NCI-H2081 treated with DMSO at 0.1 percent for 48 hours (cell line): ENCODE results near the gene BYSL.

ENCODE experiments used
- DNase-seq: peaks from one replicate; lab custom pipeline; 2025; lab: John Stamatoyannopoulos, UW

BYSL gene

DNA sequence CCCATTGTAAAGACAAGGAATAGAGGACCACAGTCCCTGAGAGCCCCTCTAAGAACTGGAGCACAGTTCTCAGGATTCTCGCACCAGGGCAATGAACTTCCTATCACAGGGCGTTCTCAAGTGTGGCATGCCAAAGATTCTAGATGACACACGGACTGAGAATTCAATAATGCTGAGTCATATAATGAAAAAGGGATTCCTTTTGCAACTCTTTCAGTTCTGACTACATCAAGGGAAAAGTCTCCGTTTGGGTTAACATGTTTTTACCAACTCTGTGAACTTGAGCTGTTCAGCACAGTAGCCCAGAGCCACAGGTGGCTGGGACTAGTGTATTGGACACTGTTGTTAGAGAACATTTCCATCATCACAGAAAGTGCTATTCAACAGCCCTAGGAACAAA, 3.8 kb upstream of the BYSL start:
- no peak for DNase-seq

DNA sequence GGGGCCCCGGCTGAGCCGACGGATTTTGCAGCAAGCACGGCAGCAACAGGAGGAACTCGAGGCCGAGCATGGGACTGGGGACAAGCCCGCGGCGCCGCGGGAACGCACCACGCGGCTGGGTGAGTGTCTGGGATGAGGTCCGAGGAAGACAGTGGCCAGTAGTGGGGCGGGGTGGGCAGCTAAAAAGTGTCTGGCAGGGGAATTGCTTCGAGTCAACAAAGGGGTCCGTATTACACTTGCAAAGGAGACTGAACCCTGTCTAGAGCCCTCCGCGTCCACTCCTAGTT, 356 bp downstream of the BYSL start:
- no peak for DNase-seq

DNA sequence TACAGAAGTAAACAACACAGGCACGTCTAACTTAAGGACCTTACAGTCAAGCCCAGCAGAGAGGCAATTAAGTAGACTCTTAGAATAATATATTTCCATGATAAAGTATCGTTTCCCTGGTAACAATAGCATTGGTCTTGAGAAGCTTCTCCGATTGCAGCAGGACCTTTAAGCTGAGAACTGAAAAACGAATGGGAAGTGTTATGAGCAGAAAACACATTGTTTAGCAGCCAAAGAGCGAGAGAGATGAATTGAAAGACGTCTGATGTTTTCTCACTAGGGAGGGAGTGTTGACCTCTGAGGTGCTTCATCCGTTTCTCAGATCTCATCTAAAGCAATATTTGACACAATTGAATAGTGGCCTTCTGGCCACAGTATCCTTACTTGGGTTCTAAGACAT, 855 bp downstream of the BYSL start:
- DNase-seq: no peak

DNA sequence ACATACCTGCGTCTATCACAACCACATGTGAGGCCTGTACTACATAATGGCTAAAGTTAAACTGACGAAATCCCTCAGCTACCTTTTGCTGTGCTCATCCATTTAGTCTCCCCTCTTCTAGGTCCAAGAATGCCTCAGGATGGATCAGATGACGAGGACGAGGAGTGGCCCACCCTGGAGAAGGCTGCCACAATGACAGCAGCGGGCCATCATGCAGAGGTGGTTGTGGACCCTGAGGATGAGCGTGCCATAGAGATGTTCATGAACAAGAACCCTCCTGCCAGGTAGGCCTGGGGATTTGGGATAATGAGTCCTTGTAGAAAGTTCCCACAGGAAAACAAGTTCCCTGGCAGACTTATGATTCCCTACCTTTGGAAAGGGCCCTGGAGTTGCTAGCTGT, 6.0 kb downstream of the BYSL start:
- no peak for DNase-seq

DNA sequence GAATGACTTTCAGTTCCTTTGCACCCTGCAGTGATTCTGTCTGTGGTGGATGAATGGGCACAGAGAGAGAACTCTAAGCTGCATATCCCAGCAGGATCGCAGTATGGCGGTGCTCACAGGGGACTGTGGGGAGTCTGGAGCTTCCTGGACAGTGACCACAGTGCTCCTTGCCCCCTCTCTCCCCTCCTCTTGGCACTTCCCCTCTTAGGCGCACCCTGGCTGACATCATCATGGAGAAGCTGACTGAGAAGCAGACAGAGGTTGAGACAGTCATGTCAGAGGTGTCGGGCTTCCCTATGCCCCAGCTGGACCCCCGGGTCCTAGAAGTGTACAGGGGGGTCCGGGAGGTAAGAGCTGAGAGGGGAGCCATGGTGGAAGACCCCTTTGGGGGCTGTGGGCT, 8.6 kb downstream of the BYSL start:
- no peak for DNase-seq

DNA sequence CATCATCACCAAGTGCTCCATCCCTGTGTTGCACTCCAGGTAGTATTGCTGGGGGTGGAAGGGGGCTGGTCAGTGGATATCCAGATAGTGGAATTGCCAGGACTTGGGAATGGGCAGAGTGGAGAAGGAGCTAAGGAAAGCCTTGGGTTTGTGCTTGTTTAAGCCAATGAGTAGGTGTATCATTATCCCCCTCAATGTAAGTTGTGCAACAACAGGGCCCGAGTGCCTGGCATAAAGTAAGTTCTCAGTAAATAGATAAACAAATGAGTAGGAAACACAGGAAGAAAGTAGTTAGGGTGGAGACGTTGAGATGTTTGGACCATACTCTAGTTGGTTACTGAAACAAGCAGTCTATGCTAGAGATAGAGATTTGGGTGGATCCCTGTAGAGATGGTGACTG, 10.5 kb downstream of the BYSL start:
- DNase-seq: no peak

DNA sequence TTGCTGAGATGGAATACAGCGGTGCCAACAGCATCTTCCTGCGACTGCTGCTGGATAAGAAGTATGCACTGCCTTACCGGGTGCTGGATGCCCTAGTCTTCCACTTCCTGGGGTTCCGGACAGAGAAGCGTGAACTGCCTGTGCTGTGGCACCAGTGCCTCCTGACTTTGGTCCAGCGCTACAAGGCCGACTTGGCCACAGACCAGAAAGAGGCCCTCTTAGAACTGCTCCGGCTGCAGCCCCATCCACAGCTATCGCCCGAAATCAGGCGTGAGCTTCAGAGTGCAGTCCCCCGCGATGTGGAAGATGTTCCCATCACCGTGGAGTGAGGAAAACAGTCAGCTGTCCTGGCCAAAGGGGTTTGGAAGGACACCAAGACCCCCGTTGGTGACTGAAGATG, 11.1 kb downstream of the BYSL start:
- DNase-seq: no peak

DNA sequence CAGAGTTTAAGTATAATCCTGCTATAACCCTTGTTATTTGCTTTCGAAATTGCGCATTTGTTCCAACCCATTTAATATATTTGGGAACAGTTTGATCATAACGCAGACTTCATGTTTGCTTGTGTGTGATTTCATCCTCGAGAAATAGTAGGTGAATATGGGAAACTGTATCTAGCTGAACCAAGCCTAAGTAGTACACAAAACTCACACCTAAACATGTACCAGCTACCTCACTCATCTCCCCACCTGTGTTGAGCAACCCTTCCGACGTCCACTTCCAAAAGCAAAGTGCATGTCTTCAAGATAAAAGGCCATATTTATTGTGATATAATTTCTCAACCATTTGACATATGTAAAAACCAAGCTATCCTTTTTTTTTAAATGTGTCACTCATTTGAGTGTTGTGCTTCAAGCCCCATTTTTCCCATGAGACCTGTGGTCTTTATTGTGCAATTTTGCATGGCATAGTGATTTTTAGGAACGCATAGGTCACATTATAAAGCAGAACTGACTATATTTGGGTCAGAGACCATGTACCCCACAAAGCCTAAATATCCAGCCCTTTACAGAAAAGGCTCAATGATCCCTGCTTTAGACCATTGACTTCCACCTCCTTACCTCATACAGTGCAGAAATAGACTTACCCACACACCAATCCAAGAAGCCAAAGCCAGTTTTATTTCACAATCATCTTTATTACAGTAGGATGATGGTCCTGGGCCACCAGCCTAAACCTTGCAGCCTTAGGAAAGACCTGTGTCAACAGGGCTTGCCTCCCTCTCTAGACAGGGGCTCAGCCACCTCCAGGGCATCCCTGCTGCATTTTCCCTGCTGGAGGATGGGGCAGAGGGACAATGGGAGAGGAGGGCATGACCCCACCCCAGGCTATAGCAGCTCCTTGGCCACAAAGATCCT, 13.2 kb downstream of the BYSL start:
- DNase-seq: no peak

DNA sequence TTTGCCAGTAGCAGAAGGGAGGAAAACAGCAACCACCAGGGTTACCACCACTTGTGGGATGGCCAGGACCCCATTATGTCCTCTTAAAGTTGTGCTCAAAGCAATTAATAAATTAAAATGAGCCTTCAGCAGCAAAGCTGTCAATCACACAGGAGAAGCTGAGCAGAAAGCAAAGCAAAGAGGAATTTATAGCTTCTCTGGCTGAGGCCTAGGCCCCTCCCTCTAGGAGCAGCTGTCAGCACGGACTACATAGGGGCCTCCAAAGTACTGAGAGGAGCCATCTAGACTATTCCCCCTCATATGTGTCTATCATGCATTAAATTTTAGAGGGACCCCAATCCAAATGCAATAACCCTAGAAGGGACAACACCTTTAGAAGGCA, 13.9 kb downstream of the BYSL start:
- no peak for DNase-seq

DNA sequence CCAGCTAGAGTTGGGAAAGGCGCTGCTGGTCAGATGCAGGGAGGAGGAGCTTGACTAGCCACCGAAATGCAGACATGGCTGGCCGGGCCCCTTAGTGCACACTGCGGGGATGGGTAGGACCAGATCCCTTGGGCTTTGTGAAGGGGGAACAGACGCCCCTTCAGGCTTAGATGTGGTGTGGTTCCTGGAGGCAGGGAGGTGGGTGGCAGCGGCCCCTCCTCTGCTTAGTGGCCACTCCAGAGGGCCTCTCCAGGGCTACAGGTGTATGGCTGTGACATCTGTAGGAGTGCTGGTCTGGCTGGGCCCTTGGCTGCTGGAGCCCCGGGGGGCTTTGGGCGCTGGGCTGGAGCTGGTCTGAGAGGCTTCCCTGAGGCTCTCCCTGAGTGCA, 14.4 kb downstream of the BYSL start:
- DNase-seq: no peak

DNA sequence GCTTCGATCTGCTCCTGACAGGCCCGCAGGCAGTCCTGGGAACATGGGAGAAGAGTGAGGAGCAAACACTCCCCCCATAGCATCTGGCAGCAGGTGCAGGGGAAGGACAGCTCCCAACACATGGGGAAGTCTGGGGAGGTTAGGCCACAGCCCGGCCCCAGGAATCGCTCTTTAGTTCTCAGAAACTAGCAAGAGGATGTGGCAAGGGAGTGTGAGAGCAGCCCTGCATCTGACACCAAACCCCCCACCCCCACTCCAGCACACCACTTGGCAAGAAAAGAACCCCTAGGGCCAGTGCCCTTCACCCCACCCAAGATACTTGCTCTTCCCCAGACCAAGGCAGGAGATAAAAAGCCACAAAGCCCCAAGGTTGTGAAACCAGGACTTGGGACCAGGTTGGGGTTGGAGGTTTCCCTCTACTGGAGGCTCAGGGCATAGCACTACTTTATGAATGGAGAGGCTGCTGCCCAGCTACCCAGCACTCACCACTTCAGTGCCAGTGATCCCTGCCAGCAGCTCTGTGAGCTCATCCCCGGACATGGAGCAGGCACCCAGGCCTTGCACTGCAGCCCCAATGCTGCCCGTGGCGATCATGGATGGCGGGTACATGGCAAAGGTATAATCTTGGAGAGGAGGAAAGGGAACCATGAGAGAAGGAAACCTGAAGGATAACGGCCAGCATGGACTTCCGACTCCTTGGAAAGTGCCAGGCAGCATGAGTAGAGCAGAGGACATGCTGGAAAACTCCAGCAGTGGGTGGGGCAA, 15.0 kb downstream of the BYSL start:
- DNase-seq: no peak

DNA sequence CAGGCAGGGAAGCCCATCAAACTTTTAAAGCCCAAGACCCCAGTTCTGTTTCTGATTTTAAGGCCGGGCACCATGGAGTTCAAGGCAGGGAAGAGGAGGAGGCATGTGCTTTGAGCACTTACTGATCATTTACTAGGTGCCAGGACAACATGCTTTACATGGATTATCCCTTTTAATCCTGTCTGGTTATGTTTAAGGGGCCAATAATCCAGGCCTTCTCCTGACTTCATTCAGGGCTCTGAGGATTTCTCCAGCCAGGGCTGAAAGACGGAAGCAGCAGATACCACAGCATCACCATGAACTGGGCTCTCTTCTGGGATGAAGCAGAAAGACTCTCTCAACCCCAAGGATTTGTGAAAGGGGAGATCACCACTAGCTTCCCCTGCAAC, 16.2 kb downstream of the BYSL start:
- DNase-seq: no peak

DNA sequence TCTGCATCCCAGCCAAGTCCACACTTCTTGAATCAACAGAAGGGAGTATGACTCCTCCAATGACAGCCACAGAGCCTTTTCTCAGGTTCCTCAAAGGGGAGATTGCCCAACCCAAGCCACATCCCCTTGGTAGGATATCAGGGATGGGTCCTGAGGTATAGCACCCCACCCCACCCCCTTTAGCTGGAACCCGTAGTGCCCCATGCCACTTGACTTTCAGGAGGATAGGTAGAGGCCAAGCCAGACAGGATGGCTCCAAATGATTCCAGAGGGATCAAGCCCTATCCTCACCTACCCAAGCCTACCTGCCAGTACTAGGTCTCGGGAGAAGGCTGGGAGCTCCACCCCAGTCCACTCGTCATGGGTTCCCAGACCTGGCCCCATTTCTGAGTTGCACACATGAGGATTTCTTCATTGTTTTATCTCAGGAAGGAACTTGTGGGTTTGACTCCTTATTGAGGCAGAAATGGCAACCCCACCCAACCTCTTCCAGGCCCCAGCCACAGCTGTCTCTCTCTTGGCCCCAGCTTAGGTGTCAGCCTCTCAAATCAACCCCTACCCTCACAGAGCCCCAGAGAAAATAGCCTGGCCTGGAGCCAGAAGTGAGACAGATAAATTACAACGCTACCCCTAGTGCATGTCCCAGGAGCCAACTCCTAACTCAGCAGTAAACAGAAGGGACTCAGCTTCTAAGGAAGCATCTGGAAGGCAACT, 16.7 kb downstream of the BYSL start:
- DNase-seq: no peak

DNA sequence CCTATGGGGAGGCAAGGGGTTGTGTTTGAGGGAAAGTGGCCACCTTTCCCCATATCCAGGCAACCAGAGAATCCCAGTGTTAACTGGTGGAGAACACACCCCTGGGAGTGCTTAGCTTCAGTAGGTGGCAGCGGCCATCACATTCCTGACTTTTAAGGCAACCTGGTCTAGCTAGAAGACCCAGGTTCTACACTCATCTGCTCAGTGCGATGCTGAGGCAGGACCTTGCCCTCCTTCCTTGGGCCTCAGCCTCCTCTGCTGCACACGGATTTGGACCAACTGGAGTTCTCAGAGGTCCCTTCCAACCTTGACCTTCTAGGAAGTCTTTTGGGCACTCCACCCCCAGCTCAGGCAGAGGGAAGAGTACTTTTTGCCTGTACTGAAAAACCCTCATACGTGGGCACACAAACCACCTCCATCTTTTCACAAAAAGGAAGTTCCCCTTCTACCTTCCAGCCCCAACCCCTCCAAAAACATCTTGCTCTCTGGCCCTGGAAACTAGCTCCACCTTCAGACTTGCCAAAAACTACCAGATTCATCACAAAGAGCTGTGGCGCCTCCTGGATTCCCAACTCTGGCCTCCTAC, 17.4 kb downstream of the BYSL start:
- no peak for DNase-seq

DNA sequence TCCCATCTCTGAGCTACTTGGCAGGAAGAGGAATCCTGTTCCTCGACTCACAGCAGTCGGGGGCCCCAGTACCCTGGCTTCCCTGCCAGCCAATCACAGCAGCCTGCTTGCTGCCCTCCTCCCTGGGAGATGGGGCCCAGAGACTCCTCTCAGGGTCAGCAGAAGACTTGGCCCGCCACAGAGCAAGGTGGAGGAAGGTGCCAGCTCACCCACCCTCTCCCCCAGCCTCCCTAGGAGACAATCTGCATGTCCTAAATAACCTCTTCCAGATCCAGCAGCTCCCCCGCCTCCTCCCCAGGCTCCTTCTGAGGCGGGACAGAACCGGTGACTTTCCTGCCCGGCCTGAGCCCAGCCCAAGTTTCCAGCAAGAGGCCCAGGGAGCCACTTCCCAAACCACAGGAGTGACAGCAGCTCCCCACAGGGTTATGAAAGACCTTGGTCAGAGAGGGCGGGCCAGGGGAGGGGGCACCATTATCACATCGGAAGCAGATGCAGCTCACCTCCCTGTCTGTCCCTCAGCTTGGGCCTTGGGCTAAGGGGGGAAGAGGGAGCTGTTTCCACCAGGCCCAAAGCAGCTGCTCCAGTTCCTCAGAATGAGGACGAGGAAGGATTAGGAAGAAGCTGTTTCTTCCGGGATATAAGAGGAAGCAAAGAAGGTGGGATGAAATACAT, 18.0 kb downstream of the BYSL start:
- no peak for DNase-seq

DNA sequence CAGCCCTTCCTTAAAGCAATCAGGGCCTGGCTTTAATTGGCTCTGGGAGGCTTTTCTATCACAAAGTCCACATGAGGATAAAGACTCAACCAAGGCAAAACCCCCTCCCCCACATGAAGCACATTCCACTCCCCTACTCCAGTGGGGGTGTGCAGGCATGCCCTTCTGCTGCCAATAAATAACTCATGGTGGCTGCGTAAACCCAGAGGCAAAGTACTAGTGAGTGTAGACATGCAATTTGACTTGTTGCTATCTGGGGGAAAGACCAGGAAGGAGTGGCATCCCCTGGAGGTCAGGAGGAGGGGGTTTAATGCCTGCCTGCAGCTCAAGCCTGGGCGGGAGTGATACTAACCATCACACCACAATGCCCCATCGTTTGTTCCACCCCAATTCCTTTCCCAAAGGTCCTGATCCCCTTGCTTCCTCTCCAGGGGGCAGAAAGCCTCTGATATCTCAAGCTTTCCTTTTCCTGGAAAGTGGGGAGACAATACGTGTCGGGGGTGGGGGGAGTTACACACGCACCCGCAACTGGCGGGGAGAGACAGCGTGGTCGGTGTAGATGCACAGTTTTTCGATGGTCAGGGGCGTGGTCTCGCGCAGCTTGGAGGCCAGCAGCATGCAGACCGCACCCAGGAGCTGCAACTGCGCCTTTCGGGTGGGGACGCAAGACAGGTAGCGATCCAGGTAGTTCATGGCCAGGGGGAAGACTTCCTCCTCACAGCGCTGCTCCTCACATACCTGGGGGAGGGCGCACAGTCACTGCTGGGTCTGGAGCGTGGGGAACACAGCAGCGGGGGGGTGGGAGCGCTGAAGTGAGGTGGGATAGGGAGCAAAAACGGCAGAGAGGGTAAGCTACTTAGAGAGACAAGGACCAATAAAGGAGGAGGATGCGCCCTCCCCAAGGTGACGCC, 18.8 kb downstream of the BYSL start:
- no peak for DNase-seq

DNA sequence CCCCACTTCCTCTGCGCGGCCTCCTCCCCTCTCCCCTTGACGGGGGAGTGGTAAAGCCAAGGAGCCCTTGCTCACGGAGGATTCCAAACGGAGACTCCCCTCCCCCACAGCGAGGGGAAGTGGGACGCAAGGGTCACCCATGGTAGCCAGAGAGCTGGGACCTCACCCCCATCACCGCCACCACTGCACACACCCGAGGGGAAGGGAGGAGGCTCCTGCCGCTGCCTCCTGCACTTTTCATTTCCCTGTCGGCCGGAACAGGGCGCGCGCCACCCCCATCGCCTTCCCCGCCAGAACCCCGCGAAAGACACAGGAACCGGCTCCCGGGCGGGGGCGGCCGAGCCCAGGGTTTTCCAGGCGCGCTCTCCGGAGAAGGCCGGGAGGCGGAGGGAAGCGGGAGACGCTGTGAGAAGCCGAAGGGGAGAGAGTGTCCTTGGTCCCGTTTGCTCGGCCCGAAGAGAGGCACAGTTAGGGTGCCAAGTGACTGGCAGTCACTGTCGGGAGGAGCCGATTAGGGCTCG, 19.5 kb downstream of the BYSL start:
- no peak for DNase-seq

DNA sequence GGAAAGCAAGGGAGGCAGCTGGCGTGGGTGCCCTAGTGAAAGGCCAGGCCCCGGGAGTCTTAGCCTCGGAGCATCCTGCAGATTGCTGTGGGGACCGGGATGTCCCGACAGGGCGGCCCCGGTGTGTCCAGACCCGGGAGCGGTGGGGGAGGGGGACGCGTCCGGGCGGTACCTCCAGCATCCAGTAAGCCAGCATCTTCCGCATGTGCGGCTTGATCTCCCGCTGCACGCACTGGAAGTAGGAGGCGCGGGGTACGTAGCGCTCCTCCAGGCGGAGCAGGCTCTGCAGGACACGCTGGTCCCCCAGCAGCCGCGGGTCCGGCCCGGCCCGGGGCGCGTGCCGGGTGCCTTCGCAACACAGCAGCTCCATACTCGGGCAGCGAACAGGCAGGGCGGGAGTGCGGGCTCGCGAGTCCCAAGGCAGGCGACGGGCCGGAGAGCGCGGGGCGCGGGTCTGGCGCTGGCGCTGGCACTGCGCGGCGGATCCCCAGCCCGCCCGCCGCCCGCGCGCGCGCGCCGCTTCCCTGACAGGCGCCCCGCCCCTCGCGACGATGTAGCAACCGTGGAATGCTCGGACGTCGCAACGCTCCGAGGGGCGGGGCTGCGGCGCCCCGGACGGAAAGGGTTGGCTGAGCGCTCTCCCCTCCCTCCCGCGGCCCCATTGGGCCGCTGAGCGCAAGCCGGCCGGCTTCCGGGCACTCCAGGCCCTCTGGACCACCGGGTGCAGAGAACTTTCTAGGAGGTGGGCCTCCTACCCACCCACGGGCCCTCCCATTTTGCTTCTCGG, 20.2 kb downstream of the BYSL start, which contains the start of gene CCND3:
Gene CCND3 (minus strand): TSS at position 529 of the 787 bp plus-strand sequence. CDS start 159 bp downstream, at position 370.
- peak; percentile 32 for DNase-seq

DNA sequence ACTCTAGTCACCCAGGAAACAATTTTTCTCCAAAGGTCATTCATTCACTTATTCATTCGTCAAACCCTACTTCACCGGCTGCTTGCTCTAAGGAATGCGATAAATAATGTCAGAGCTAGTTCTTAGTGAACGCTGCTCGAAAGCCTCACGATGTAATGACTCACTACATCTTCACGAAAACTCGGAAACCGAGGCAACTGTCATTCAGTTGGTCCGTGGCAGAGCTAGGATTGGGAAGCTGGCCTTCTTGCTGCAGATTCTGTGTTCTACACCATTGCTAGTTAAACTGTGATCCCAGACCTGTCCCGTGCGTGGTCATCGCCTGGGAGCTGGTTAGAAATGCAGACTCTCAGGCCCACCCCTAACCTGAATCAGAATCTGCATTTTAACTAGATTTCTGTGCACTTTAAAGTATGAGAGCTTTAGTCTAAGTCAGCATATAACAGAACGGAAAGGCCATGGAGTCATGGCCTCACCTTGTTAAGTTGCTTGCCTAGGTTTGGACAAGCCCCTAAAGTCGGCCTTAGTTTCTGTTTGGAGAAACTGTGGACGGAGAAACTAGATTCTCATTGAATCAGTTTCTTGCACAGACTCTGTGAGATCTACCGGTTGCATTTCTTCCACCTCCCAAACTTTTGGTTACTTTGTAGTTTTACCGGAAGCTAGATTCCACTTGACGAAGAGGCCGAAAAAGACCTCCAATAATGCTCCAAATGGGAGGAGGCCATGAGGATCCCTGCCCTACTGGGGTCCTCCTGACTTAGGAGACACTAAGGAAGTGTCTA, 21.0 kb downstream of the BYSL start:
- DNase-seq: no peak
